HG02970 (cell line): ENCODE results near the gene SENP7.
"Not testable (repeated sequence)": the region's sequence is repeated elsewhere in the genome, so short reads cannot be mapped to it uniquely, and the experiment has no call there.

Source experiments
- ATAC-seq: cut with Tn5 transposase; IDR thresholded peaks from one replicate; pipeline ENCODE4 v1.9.1; 2021; ENCODE audit warnings: mild to moderate bottlenecking, moderate library complexity, moderate number of reproducible peaks; ENCODE audit not compliant: unreplicated experiment, low FRiP score

The SENP7 gene

GRCh38 chr3:101512646-101513418 is at the start of gene SENP7:
SENP7 (minus strand) TSS chr3:101513212; CDS start chr3:101513130, 82 bp downstream.
- peak; percentile 54 for ATAC-seq

GRCh38 chr3:101561630-101562328 is 48.8 kb upstream of the SENP7 start, which contains the start of gene TRMT10C:
TRMT10C (plus strand) TSS chr3:101561868; CDS start chr3:101564782, 2,914 bp downstream.
- peak; percentile 98 for ATAC-seq

GRCh38 chr3:101556064-101556463 is 43.1 kb upstream of the SENP7 start:
- no peak for ATAC-seq

GRCh38 chr3:101553381-101553780 is 40.4 kb upstream of the SENP7 start:
- not testable (repeated sequence) for ATAC-seq

- not testable (repeated sequence) for ATAC-seq
Observed at GRCh38 chr3:101551359-101552081, 38.5 kb upstream of the SENP7 start.

GRCh38 chr3:101549473-101549872 is 36.5 kb upstream of the SENP7 start:
- ATAC-seq = no peak

- no peak for ATAC-seq
Observed at GRCh38 chr3:101548527-101549105, 35.6 kb upstream of the SENP7 start.

GRCh38 chr3:101544161-101544850 is 31.3 kb upstream of the SENP7 start:
- ATAC-seq = no peak

GRCh38 chr3:101542957-101543356 is 29.9 kb upstream of the SENP7 start:
- ATAC-seq = no peak

- ATAC-seq = not testable (repeated sequence)
Observed at GRCh38 chr3:101536955-101537354, 23.9 kb upstream of the SENP7 start.

GRCh38 chr3:101536266-101536665 is 23.3 kb upstream of the SENP7 start:
- no peak for ATAC-seq

- ATAC-seq = no peak
Observed at GRCh38 chr3:101535221-101535620, 22.2 kb upstream of the SENP7 start.

- no peak for ATAC-seq
Observed at GRCh38 chr3:101533603-101533968, 20.6 kb upstream of the SENP7 start.

- no peak for ATAC-seq
Observed at GRCh38 chr3:101532783-101533602, 20.0 kb upstream of the SENP7 start.

- ATAC-seq = no peak
Observed at GRCh38 chr3:101531473-101532086, 18.6 kb upstream of the SENP7 start.

- ATAC-seq = no peak
Observed at GRCh38 chr3:101530686-101531047, 17.7 kb upstream of the SENP7 start.

GRCh38 chr3:101529816-101530685 is 17.0 kb upstream of the SENP7 start:
- no peak for ATAC-seq

GRCh38 chr3:101527906-101528305 is 14.9 kb upstream of the SENP7 start:
- ATAC-seq = no peak
